Measurements from ENCODE around the gene PBRM1. TPM values are rescaled to one million over a fixed set of nuclear protein-coding genes. Genes with fewer than 3 reads are reported as not detected.

The PBRM1 gene
- total and polyA plus RNA-seq, 4 donors: 6.9 to 73.8 (median 36.4) TPM

- Histone ChIP-seq H3K9me3 (ENCODE audit: control insufficient read depth, low read length) (no peaks in the 10 kb centered on the region), H3K27ac (ENCODE audit: low read depth in 1 of 2, low read length in 2 of 2) (no peak overlapping the region), H3K27me3 (ENCODE audit: control insufficient read depth in 1 of 2, insufficient read depth in 2 of 2, low read length in 1 of 2) (no peaks in the 10 kb centered on the region), H3K36me3 (ENCODE audit: control insufficient read depth in 1 of 2, insufficient read depth in 2 of 2, low read length in 1 of 2) (no peaks in the 10 kb centered on the region), H3K4me3 (ENCODE audit: low read length in 2 of 2) (no peak overlapping the region), H3K4me1 (ENCODE audit: control insufficient read depth in 1 of 2, insufficient read depth in 2 of 2, low read length in 2 of 2) (no peaks in the 10 kb centered on the region)
- 96 to 98% methylated on average over 14 of the region's 14 CpGs for WGBS, 2 donors
- DNase-seq: no peak
- intact Hi-C loops (cut with DNase I): no loop called here
- no peak for ATAC-seq (ENCODE audit: low FRiP score)
Measured at GRCh38 chr3:52520141-52520667, 165.5 kb downstream of the PBRM1 start.

DNA sequence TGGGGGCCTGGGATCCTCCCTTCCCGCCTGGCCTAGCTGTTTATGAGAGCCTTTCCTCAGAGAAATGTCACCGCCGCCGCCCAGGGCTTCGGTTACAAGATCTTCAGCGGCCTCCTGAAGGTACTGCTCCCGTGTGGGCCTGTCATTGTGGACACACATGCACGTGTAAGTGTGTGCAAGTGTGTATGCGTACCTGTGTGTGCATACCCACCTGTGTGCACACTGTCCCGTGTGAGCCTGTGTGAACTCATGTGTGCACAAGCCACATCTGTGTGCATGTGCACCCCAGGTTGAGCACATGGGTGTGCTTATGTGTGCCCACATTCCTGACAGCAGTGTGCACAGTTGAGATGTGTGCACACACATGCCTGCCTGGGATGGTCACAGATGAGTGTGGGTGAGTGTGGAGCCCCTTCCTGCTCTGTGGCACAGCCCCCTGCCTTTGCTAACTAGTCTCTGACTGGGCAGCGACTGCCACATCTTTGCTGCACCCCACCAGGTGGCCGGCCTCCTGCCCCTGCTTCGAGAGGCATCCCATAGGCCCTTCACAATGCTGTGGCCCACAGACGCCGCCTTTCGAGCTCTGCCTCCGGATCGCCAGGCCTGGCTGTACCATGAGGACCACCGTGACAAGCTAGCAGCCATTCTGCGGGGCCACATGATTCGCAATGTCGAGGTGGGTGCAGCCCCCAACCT, 166.1 kb downstream of the PBRM1 start:
- Histone ChIP-seq H3K27ac (ENCODE audit: low read depth in 1 of 2, low read length in 2 of 2) (no peak overlapping the region), H3K27me3 (ENCODE audit: control insufficient read depth in 1 of 2, insufficient read depth in 2 of 2, low read length in 1 of 2) (no peaks in the 10 kb centered on the region), H3K36me3 (ENCODE audit: control insufficient read depth in 1 of 2, insufficient read depth in 2 of 2, low read length in 1 of 2) (no peaks in the 10 kb centered on the region), H3K9me3 (ENCODE audit: control insufficient read depth, low read length) (no peaks in the 10 kb centered on the region), H3K4me3 (ENCODE audit: low read length in 2 of 2) (no peak overlapping the region), H3K4me1 (ENCODE audit: control insufficient read depth in 1 of 2, insufficient read depth in 2 of 2, low read length in 2 of 2) (no peaks in the 10 kb centered on the region)
- WGBS, 2 donors: 92 to 93% methylated on average over 22 of the region's 22 CpGs
- intact Hi-C loops (cut with DNase I): no loop called here
- no peak for ATAC-seq (ENCODE audit: low FRiP score)
- no peak for DNase-seq

GRCh38 chr3:52518723-52519444, 166.8 kb downstream of the PBRM1 start:
- Histone ChIP-seq H3K4me3 (ENCODE audit: low read length in 2 of 2) (no peak overlapping the region), H3K9me3 (ENCODE audit: control insufficient read depth, low read length) (no peaks in the 10 kb centered on the region), H3K27me3 (ENCODE audit: control insufficient read depth in 1 of 2, insufficient read depth in 2 of 2, low read length in 1 of 2) (no peaks in the 10 kb centered on the region), H3K27ac (ENCODE audit: low read depth in 1 of 2, low read length in 2 of 2) (no peak overlapping the region), H3K36me3 (ENCODE audit: control insufficient read depth in 1 of 2, insufficient read depth in 2 of 2, low read length in 1 of 2) (no peaks in the 10 kb centered on the region), H3K4me1 (ENCODE audit: control insufficient read depth in 1 of 2, insufficient read depth in 2 of 2, low read length in 2 of 2) (no peaks in the 10 kb centered on the region)
- DNase-seq: no peak
- intact Hi-C loops (cut with DNase I): no loop called here
- WGBS, 2 donors: 36 to 39% methylated on average over 43 to 50 of the region's 50 CpGs
- ATAC-seq (ENCODE audit: low FRiP score): no peak

GRCh38 chr3:52517796-52518722, 167.7 kb downstream of the PBRM1 start:
- Histone ChIP-seq H3K9me3 (ENCODE audit: control insufficient read depth, low read length) (no peaks in the 10 kb centered on the region), H3K4me3 (ENCODE audit: low read length in 2 of 2) (no peak overlapping the region), H3K4me1 (ENCODE audit: control insufficient read depth in 1 of 2, insufficient read depth in 2 of 2, low read length in 2 of 2) (no peaks in the 10 kb centered on the region), H3K36me3 (ENCODE audit: control insufficient read depth in 1 of 2, insufficient read depth in 2 of 2, low read length in 1 of 2) (no peaks in the 10 kb centered on the region), H3K27me3 (ENCODE audit: control insufficient read depth in 1 of 2, insufficient read depth in 2 of 2, low read length in 1 of 2) (no peaks in the 10 kb centered on the region), H3K27ac (ENCODE audit: low read depth in 1 of 2, low read length in 2 of 2) (no peak overlapping the region)
- intact Hi-C loops (cut with DNase I): no loop called here
- no peak for DNase-seq
- ATAC-seq (ENCODE audit: low FRiP score): no peak
- WGBS, 2 donors: 83 to 85% methylated on average over 25 of the region's 25 CpGs

- H3K36me3 ChIP-seq (ENCODE audit: control insufficient read depth in 1 of 2, insufficient read depth in 2 of 2, low read length in 1 of 2): no peaks in the 10 kb centered on the region
- no peaks in the 10 kb centered on the region for H3K4me1 ChIP-seq (ENCODE audit: control insufficient read depth in 1 of 2, insufficient read depth in 2 of 2, low read length in 2 of 2)
- ATAC-seq (ENCODE audit: low FRiP score) (no peak), DNase-seq (no peak)
- no peak overlapping the region for H3K27ac ChIP-seq (ENCODE audit: low read depth in 1 of 2, low read length in 2 of 2)
- intact Hi-C loops (cut with DNase I): no loop called here
- 94% methylated on average over 17 to 19 of the region's 19 CpGs for WGBS, 2 donors
- H3K4me3 ChIP-seq (ENCODE audit: low read length in 2 of 2): no peak overlapping the region
- H3K27me3 ChIP-seq (ENCODE audit: control insufficient read depth in 1 of 2, insufficient read depth in 2 of 2, low read length in 1 of 2): no peaks in the 10 kb centered on the region
- no peaks in the 10 kb centered on the region for H3K9me3 ChIP-seq (ENCODE audit: control insufficient read depth, low read length)
Measured at GRCh38 chr3:52516509-52517195, 169.1 kb downstream of the PBRM1 start.

DNA sequence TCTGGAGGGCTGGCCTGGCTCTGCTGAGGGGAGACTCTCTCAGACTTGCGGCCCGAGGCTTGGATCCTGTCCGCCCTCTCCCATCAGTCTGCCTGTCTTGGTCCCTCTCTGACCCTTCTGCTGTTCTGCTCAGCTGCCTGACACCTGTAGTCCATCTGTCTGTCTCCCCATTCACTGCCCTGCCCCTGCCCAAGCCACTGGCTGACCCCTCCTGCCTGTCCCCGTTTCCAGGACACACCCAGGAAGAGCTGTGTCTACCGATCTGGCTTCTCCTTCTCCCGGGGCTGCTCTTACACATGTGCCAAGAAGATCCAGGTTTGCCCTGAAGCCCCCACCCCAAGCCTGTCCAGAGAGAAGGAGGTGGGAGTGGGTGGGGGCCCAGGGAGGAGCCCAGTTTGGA, 170.5 kb downstream of the PBRM1 start:
- no peak for ATAC-seq (ENCODE audit: low FRiP score)
- H3K36me3 ChIP-seq (ENCODE audit: control insufficient read depth in 1 of 2, insufficient read depth in 2 of 2, low read length in 1 of 2): no peaks in the 10 kb centered on the region
- intact Hi-C loops (cut with DNase I): no loop called here
- no peaks in the 10 kb centered on the region for H3K27me3 ChIP-seq (ENCODE audit: control insufficient read depth in 1 of 2, insufficient read depth in 2 of 2, low read length in 1 of 2)
- no peaks in the 10 kb centered on the region for H3K4me1 ChIP-seq (ENCODE audit: control insufficient read depth in 1 of 2, insufficient read depth in 2 of 2, low read length in 2 of 2)
- no peaks in the 10 kb centered on the region for H3K9me3 ChIP-seq (ENCODE audit: control insufficient read depth, low read length)
- no peak overlapping the region for H3K27ac ChIP-seq (ENCODE audit: low read depth in 1 of 2, low read length in 2 of 2)
- DNase-seq: no peak
- no peak overlapping the region for H3K4me3 ChIP-seq (ENCODE audit: low read length in 2 of 2)
- WGBS, 2 donors: 67 to 68% methylated on average over 6 of the region's 6 CpGs

DNA sequence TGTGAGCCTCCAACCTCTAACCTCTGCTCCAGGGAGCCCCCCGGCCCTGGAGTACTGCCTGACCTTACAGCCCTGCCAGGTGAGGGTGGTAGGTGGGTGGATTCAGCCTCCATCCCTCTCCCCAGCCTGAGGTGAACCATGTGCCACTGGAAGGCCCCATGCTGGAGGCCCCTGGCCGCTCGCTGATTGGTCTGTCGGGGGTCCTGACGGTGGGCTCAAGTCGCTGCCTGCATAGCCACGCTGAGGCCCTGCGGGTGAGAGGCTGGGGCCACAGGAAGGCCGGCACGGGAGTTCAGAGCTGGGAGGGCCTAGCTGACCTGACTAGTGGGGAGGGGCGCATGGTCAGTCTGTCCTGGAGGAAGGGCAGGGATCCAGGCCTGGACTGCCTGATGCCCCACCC, 171.1 kb downstream of the PBRM1 start:
- H3K36me3 ChIP-seq (ENCODE audit: control insufficient read depth in 1 of 2, insufficient read depth in 2 of 2, low read length in 1 of 2): no peaks in the 10 kb centered on the region
- no peaks in the 10 kb centered on the region for H3K27me3 ChIP-seq (ENCODE audit: control insufficient read depth in 1 of 2, insufficient read depth in 2 of 2, low read length in 1 of 2)
- H3K4me3 ChIP-seq (ENCODE audit: low read length in 2 of 2): no peak overlapping the region
- DNase-seq: no peak
- H3K4me1 ChIP-seq (ENCODE audit: control insufficient read depth in 1 of 2, insufficient read depth in 2 of 2, low read length in 2 of 2): no peaks in the 10 kb centered on the region
- ATAC-seq (ENCODE audit: low FRiP score): no peak
- 90 to 91% methylated on average over 11 of the region's 11 CpGs for WGBS, 2 donors
- intact Hi-C loops (cut with DNase I): no loop called here
- no peaks in the 10 kb centered on the region for H3K9me3 ChIP-seq (ENCODE audit: control insufficient read depth, low read length)
- no peak overlapping the region for H3K27ac ChIP-seq (ENCODE audit: low read depth in 1 of 2, low read length in 2 of 2)

DNA sequence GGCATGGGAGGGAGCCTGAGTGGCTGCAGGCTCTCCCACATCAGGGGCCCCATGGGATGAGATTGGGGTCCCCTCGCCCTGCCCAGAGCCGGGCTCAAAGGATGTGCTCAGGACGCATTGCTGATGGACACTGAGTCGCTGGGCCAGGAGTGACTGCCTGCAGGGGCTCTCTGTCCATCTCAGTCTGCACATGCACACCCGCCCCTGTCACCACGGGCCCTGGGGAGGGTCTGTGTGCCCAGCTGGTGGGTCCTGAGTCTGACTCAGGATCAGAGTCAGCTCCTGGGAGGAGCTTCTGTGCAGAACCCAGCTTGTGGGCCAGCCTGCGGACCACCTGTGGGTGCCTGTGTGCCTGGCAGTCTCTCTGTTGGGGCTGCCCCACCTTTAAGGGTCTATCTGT, 172.4 kb downstream of the PBRM1 start:
- 91 to 95% methylated on average over 7 of the region's 7 CpGs for WGBS, 2 donors
- intact Hi-C loops (cut with DNase I): no loop called here
- DNase-seq (no peak), ATAC-seq (ENCODE audit: low FRiP score) (no peak)
- Histone ChIP-seq H3K9me3 (ENCODE audit: control insufficient read depth, low read length) (no peaks in the 10 kb centered on the region), H3K36me3 (ENCODE audit: control insufficient read depth in 1 of 2, insufficient read depth in 2 of 2, low read length in 1 of 2) (no peaks in the 10 kb centered on the region), H3K27me3 (ENCODE audit: control insufficient read depth in 1 of 2, insufficient read depth in 2 of 2, low read length in 1 of 2) (no peaks in the 10 kb centered on the region), H3K27ac (ENCODE audit: low read depth in 1 of 2, low read length in 2 of 2) (no peak overlapping the region), H3K4me1 (ENCODE audit: control insufficient read depth in 1 of 2, insufficient read depth in 2 of 2, low read length in 2 of 2) (no peaks in the 10 kb centered on the region), H3K4me3 (ENCODE audit: low read length in 2 of 2) (no peak overlapping the region)

Data from aorta (tissue), 5 donors.